HepG2 (cell line): ENCODE data around the gene ASCL2. TPM values are rescaled to one million over a fixed set of nuclear protein-coding genes. Genes with fewer than 3 reads are reported as not detected.

Source experiments
- DDIT3 ChIP-seq: sonication (generic); formaldehyde crosslinking; IDR thresholded peaks from 2 replicates; pipeline ENCODE4 v1.4.0; 2020; ENCODE audit warnings: mild to moderate bottlenecking, missing genetic modification reagents
- ELF3 ChIP-seq: IDR thresholded peaks from 2 replicates; pipeline ENCODE4 v1.6.1; 2016; ENCODE audit warnings: missing genetic modification reagents, missing compliant biosample characterization
- ETS1 ChIP-seq: sonication (generic); formaldehyde crosslinking; IDR thresholded peaks from 2 replicates; pipeline ENCODE4 v1.4.0; 2020; ENCODE audit warnings: missing genetic modification reagents
- GTF2F1 ChIP-seq: fragments of 150-350 bp; IDR thresholded peaks from 2 replicates; pipeline ENCODE4 v1.6.1; 2014; ENCODE audit warnings: low read length
- MYNN ChIP-seq: sonication (generic); formaldehyde crosslinking; IDR thresholded peaks from 2 replicates; pipeline ENCODE4 v1.4.0; 2020; ENCODE audit warnings: mild to moderate bottlenecking, low read depth, missing genetic modification reagents
- ZNF10 ChIP-seq: sonication (generic); formaldehyde crosslinking; IDR thresholded peaks from 2 replicates; pipeline ENCODE4 v1.4.0; 2020; ENCODE audit warnings: mild to moderate bottlenecking, low read depth, missing genetic modification reagents, borderline replicate concordance
- ZNF207 ChIP-seq: fragments of 450-650 bp; IDR thresholded peaks from 2 replicates; pipeline ENCODE4 v1.6.1; 2016; ENCODE audit warnings: antibody characterized with exemption, borderline replicate concordance
- ZNF562 ChIP-seq: sonication (generic); formaldehyde crosslinking; IDR thresholded peaks from 2 replicates; pipeline ENCODE4 v1.8.0; 2022; ENCODE audit warnings: missing genetic modification reagents, borderline replicate concordance
- ZNF709 ChIP-seq: sonication (generic); formaldehyde crosslinking; IDR thresholded peaks from 2 replicates; pipeline ENCODE4 v1.5.0; 2020; ENCODE audit warnings: mild to moderate bottlenecking, missing genetic modification reagents
- ZNF761 ChIP-seq: sonication (generic); formaldehyde crosslinking; conservative IDR thresholded peaks from 2 replicates; pipeline ENCODE4 v1.4.0; 2020; ENCODE audit warnings: mild to moderate bottlenecking, missing genetic modification reagents
- polyA plus RNA-seq, 8 experiments: library from polyadenylated mRNA; depleted of rRNA in 3 of 8; stranded (reverse) in 7 of 8; unstranded in 1 of 8; fragments of >200 nt; fragmentation: Illumina TruSeq in 4 of 8; extraction: Trizol in 4 of 8; gene quantifications; 2 replicates each; pipeline versions ENCODE4 v1.2.1 to v1.2.3, GENCODE V29; 2011 to 2016; ENCODE audit warnings: low read depth in 4 of 8, missing spikeins in 1 of 8, mixed read lengths in 1 of 8; ENCODE audit not compliant: insufficient read depth in 1 of 8
- total RNA-seq, 5 experiments: library from RNA; depleted of rRNA; stranded (reverse); fragments of >200 nt; fragmentation: Illumina TruSeq; extraction: Trizol; gene quantifications; 2 replicates each; pipeline ENCODE4 v1.2.3, GENCODE V29; 2016; ENCODE audit warnings: low read depth in 1 of 5
- TF ChIP-seq, protein P1 (sequence below): sonication (generic); formaldehyde crosslinking; IDR thresholded peaks from 2 replicates; pipeline ENCODE4 v1.5.0; 2020; ENCODE audit warnings: mild to moderate bottlenecking, missing genetic modification reagents, borderline replicate concordance
- TF ChIP-seq, protein P2 (sequence below): sonication (generic); formaldehyde crosslinking; IDR thresholded peaks from 2 replicates; pipeline ENCODE4 v1.4.0; 2020; ENCODE audit warnings: missing genetic modification reagents, low read depth, mild to moderate bottlenecking, borderline replicate concordance
- TF ChIP-seq, protein P3 (sequence below): fragments of 450-650 bp; IDR thresholded peaks from 2 replicates; pipeline ENCODE4 v1.6.1; 2017; ENCODE audit warnings: mild to moderate bottlenecking

The ASCL2 gene
- total and polyA plus RNA-seq, 2 of the 13 experiments (the other 11 are each of a cell fraction or from before 2014, with no cell fraction given), result 0.07 TPM; not detected in 1

DNA sequence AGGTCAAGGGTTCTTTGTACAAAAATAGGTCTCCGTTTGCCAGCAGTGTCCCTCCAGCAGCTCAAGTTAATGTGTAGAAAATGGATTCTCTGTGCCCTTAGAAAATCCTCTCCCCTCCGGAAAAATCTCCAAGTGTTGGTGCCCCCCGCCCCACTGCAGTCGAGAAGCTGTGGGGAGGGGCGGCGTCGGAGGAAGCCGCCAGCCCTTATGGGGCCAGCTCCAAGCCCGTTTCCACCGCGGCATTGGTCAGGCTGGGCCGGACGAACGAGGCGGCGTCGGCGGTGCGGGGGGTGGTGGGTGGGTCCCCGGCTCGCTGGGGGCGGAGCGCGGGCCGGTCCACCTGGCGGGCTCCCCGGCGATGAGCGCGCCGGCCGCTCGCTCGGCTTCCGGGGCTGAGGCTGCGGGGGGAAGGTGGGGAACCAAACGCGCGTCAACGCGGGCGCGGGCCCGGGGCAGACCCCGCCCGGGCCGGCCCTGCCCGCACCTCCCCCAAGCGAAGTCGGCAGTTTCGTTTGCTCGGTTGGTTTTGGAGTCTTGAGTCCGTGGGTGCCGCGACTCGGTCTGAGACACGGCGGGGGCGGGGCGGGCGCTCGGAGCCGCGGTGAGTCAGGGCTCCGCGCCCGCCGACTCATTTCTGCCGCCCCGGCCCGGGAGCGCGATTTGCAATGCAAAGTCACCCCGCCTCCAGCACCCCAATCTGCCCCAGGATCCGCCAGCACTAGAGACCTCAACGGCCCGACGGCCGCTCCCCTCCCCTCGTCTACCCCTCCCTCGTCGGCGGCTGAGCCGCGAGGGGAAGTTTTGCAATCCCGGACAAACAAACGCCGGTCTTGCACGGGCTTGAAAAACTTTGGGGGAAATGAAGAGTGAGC lies 1.4 kb downstream of the ASCL2 start (continued):
- TF ChIP-seq, protein P1, sequence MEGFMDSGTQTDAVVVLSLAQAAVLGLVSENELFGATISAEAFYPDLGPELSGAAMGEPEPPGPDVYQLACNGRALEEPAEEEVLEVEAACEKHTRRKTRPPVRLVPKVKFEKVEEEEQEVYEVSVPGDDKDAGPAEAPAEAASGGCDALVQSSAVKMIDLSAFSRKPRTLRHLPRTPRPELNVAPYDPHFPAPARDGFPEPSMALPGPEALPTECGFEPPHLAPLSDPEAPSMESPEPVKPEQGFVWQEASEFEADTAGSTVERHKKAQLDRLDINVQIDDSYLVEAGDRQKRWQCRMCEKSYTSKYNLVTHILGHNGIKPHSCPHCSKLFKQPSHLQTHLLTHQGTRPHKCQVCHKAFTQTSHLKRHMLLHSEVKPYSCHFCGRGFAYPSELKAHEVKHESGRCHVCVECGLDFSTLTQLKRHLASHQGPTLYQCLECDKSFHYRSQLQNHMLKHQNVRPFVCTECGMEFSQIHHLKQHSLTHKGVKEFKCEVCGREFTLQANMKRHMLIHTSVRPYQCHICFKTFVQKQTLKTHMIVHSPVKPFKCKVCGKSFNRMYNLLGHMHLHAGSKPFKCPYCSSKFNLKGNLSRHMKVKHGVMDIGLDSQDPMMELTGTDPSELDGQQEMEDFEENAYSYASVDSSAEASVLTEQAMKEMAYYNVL, result 0 out of 2 replicates have a peak, but pooled peaks have one; percentile 3
- TF ChIP-seq ZNF10 (CRISPR knock-in tag), result no peak
- no peak for TF ChIP-seq GTF2F1
- TF ChIP-seq ETS1 (CRISPR knock-in tag), result no peak
- no peak for TF ChIP-seq DDIT3 (CRISPR knock-in tag)
- TF ChIP-seq ZNF761 (CRISPR knock-in tag), result peak; percentile 62; the same call in 1 of the 2 replicates
- TF ChIP-seq ZNF207, result no peak
- no peak for TF ChIP-seq MYNN (CRISPR knock-in tag)
- TF ChIP-seq ZNF562 (CRISPR knock-in tag), result no peak
- TF ChIP-seq ZNF709 (CRISPR knock-in tag), result no peak; the same call in 1 of the 2 replicates
- peak; percentile 57; the same call in 1 of the 2 replicates for TF ChIP-seq ELF3 (CRISPR knock-in tag)
- TF ChIP-seq, protein P2, sequence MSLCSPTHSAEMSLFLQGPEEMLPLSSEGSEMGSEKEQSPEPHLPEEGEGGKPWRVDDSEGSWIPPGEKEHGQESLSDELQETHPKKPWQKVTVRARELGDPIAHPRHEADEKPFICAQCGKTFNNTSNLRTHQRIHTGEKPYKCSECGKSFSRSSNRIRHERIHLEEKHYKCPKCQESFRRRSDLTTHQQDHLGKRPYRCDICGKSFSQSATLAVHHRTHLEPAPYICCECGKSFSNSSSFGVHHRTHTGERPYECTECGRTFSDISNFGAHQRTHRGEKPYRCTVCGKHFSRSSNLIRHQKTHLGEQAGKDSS (CRISPR knock-in tag), result no peak
- TF ChIP-seq, protein P3, sequence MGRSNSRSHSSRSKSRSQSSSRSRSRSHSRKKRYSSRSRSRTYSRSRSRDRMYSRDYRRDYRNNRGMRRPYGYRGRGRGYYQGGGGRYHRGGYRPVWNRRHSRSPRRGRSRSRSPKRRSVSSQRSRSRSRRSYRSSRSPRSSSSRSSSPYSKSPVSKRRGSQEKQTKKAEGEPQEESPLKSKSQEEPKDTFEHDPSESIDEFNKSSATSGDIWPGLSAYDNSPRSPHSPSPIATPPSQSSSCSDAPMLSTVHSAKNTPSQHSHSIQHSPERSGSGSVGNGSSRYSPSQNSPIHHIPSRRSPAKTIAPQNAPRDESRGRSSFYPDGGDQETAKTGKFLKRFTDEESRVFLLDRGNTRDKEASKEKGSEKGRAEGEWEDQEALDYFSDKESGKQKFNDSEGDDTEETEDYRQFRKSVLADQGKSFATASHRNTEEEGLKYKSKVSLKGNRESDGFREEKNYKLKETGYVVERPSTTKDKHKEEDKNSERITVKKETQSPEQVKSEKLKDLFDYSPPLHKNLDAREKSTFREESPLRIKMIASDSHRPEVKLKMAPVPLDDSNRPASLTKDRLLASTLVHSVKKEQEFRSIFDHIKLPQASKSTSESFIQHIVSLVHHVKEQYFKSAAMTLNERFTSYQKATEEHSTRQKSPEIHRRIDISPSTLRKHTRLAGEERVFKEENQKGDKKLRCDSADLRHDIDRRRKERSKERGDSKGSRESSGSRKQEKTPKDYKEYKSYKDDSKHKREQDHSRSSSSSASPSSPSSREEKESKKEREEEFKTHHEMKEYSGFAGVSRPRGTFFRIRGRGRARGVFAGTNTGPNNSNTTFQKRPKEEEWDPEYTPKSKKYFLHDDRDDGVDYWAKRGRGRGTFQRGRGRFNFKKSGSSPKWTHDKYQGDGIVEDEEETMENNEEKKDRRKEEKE, result no peak
